Fibroblast of lung (primary cell): Measurements from ENCODE around the gene PDCL3.

Experiments
- CTCF ChIP-seq, 2 donors: IDR thresholded peaks in 1 of 2; conservative IDR thresholded peaks in 1 of 2; 1 replicate in 1 of 2; 2 replicates in 1 of 2; pipeline ENCODE4 v1.5.1; 2011 to 2012; ENCODE audit warnings: low read length in 2 of 2, control low read depth in 1 of 2, inconsistent platforms in 1 of 2, low read depth in 1 of 2, mild to moderate bottlenecking in 1 of 2
- EZH2 ChIP-seq: IDR thresholded peaks from 2 replicates; pipeline ENCODE4 v1.5.1; 2012; ENCODE audit warnings: low read length, control low read depth, mild to moderate bottlenecking; ENCODE audit errors: missing control alignments

- TF ChIP-seq CTCF (conservative IDR thresholded peaks at IDR 0.05 in 1 of 2, IDR thresholded peaks at IDR 0.05 in 1 of 2; ENCODE audit: low read depth in 1 of 2, low read length in 2 of 2) (no peak), EZH2 (no peak)
Measured at GRCh38 chr2:100513650-100514049, 49.1 kb upstream of the PDCL3 start.
